ENCODE measurements around the gene TMEM253.

TMEM253 gene

GRCh38 chr14:21090940-21091663 is 9.8 kb upstream of the TMEM253 start:
- no peak for DNase-seq

- no peak for DNase-seq
Observed at GRCh38 chr14:21091821-21092272, 9.0 kb upstream of the TMEM253 start.

GRCh38 chr14:21092273-21093011 is 8.4 kb upstream of the TMEM253 start:
- DNase-seq = peak; percentile 86 to 92

GRCh38 chr14:21093018-21093417 is 7.8 kb upstream of the TMEM253 start:
- DNase-seq = no peak

GRCh38 chr14:21093769-21094681 is 6.8 kb upstream of the TMEM253 start:
- no peak for DNase-seq

GRCh38 chr14:21095430-21096205 is 5.2 kb upstream of the TMEM253 start:
- DNase-seq = no peak

GRCh38 chr14:21096438-21096837 is 4.4 kb upstream of the TMEM253 start:
- no peak for DNase-seq

- DNase-seq = no peak
Observed at GRCh38 chr14:21096978-21097635, 3.8 kb upstream of the TMEM253 start.

- DNase-seq = no peak
Observed at GRCh38 chr14:21097636-21098075, 3.2 kb upstream of the TMEM253 start.

GRCh38 chr14:21098076-21098891 is 2.6 kb upstream of the TMEM253 start, which contains the start of gene ZNF219:
TSS of gene ZNF219 (minus strand) at chr14:21098655. CDS start at chr14:21093591, 5,064 bp downstream.
- peak; percentile 24 to 63 for DNase-seq

GRCh38 chr14:21098892-21099595 is 1.8 kb upstream of the TMEM253 start:
- no peak for DNase-seq

GRCh38 chr14:21099596-21099985 is 1.3 kb upstream of the TMEM253 start:
- no peak for DNase-seq

- no peak for DNase-seq
Observed at GRCh38 chr14:21101802-21102413, 1.0 kb downstream of the TMEM253 start.

GRCh38 chr14:21102521-21103410 is 1.9 kb downstream of the TMEM253 start:
- no peak for DNase-seq

GRCh38 chr14:21103411-21103709 is 2.5 kb downstream of the TMEM253 start:
- DNase-seq = no peak

GRCh38 chr14:21103710-21104447 is 3.0 kb downstream of the TMEM253 start:
- DNase-seq = peak; percentile 93 to 95

- DNase-seq = peak; percentile 57 to 71
Observed at GRCh38 chr14:21104448-21105060, 3.7 kb downstream of the TMEM253 start.

All from CD4-positive, alpha-beta T cell treated with Interferon alpha-2 for 1 hour (primary cell).